Measurements from ENCODE around the gene HENMT1.

DNA sequence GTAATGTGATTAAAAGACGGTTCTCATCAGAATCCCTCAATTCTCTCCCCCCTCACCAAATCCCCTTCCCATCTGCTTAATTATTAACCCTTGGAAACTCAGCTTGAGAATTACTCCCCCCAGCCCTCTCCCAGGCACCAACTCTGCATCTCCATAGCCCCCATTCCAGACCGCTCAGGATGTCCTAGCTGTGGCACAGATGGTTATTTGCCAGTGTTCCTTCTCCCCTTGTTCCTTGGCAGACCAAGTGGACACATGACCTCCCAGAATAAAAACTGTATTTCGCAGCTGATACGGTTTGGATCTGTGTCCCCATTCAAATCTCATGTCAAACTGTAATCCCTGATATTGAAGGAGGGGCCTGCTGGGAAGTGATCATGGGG is 14.6 kb downstream of the HENMT1 start:
- TF ChIP-seq TAF1 (IDR thresholded peaks at IDR 0.05; ENCODE audit: low read depth) (no peak), MAX (IDR thresholded peaks at IDR 0.05) (no peak), USF1 (IDR thresholded peaks at IDR 0.05) (no peak), TCF12 (IDR thresholded peaks at IDR 0.05; ENCODE audit: low read depth) (no peak), RAD21 (IDR thresholded peaks at IDR 0.05; ENCODE audit: low read depth) (no peak)
